HepG2 (cell line): Measurements from ENCODE around the gene HES1. TPM values are rescaled to one million over a fixed set of nuclear protein-coding genes. Genes with fewer than 3 reads are reported as not detected.

ENCODE experiments used
- DNMT1 ChIP-seq: sonication (generic); formaldehyde crosslinking; IDR thresholded peaks from 2 replicates; pipeline ENCODE4 v1.5.1; 2020; ENCODE audit warnings: mild to moderate bottlenecking, missing genetic modification reagents
- DR1 ChIP-seq: sonication (generic); formaldehyde crosslinking; IDR thresholded peaks from 2 replicates; pipeline ENCODE4 v1.8.0; 2021; ENCODE audit warnings: mild to moderate bottlenecking, missing genetic modification reagents, inconsistent platforms
- ELK4 ChIP-seq: sonication (generic); formaldehyde crosslinking; IDR thresholded peaks from 2 replicates; pipeline ENCODE4 v1.9.0; 2021; ENCODE audit warnings: missing genetic modification reagents, borderline replicate concordance
- FOXO4 ChIP-seq: sonication (generic); formaldehyde crosslinking; conservative IDR thresholded peaks from 2 replicates; pipeline ENCODE4 v1.8.1; 2023; ENCODE audit warnings: missing genetic modification reagents
- GTF3A ChIP-seq: sonication (generic); formaldehyde crosslinking; conservative IDR thresholded peaks from 2 replicates; pipeline ENCODE4 v1.4.0; 2020; ENCODE audit warnings: mild to moderate bottlenecking, missing genetic modification reagents
- IKZF5 ChIP-seq: IDR thresholded peaks from 2 replicates; pipeline ENCODE4 v1.6.1; 2018; ENCODE audit warnings: missing genetic modification reagents, mild to moderate bottlenecking, missing compliant biosample characterization
- KDM2A ChIP-seq: sonication (generic); formaldehyde crosslinking; IDR thresholded peaks from 2 replicates; pipeline ENCODE4 v1.4.0; 2020; ENCODE audit warnings: low read depth, missing genetic modification reagents, borderline replicate concordance
- MNT ChIP-seq: fragments of 450-650 bp; IDR thresholded peaks from 2 replicates; pipeline ENCODE4 v1.6.1; 2016
- PHF8 ChIP-seq: sonication (generic); formaldehyde crosslinking; IDR thresholded peaks from 2 replicates; pipeline ENCODE4 v1.5.0; 2020; ENCODE audit warnings: missing genetic modification reagents
- POLR2A ChIP-seq, 2 experiments: IDR thresholded peaks; 2 replicates each; pipeline ENCODE4 v1.6.1; 2011; ENCODE audit warnings: low read depth in 2 of 2, low read length in 2 of 2, mild to moderate bottlenecking in 1 of 2, moderate library complexity in 1 of 2; ENCODE audit not compliant: insufficient read depth in 1 of 2
- RERE ChIP-seq: IDR thresholded peaks from 2 replicates; pipeline ENCODE4 v1.6.1; 2016; ENCODE audit warnings: low read depth, missing genetic modification reagents, missing compliant biosample characterization
- SALL1 ChIP-seq: sonication (generic); formaldehyde crosslinking; IDR thresholded peaks from 2 replicates; pipeline ENCODE4 v1.8.0; 2022; ENCODE audit warnings: mild to moderate bottlenecking, missing genetic modification reagents
- TRIM22 ChIP-seq: fragments of 450-650 bp; IDR thresholded peaks from 2 replicates; pipeline ENCODE4 v1.6.1; 2017
- ZNF30 ChIP-seq: sonication (generic); formaldehyde crosslinking; IDR thresholded peaks from 2 replicates; pipeline ENCODE4 v1.5.0; 2020; ENCODE audit warnings: mild to moderate bottlenecking, missing genetic modification reagents
- ZNF329 ChIP-seq: sonication (generic); formaldehyde crosslinking; IDR thresholded peaks from 2 replicates; pipeline ENCODE4 v1.9.0; 2021; ENCODE audit warnings: low read depth, mild to moderate bottlenecking, missing genetic modification reagents
- ZNF44 ChIP-seq: sonication (generic); formaldehyde crosslinking; IDR thresholded peaks from 2 replicates; pipeline ENCODE4 v1.5.1; 2020; ENCODE audit warnings: mild to moderate bottlenecking, missing genetic modification reagents
- polyA plus RNA-seq, 8 experiments: library from polyadenylated mRNA; depleted of rRNA in 3 of 8; stranded (reverse) in 7 of 8; unstranded in 1 of 8; fragments of >200 nt; fragmentation: Illumina TruSeq in 4 of 8; extraction: Trizol in 4 of 8; gene quantifications; 2 replicates each; pipeline versions ENCODE4 v1.2.1 to v1.2.3, GENCODE V29; 2011 to 2016; ENCODE audit warnings: low read depth in 4 of 8, missing spikeins in 1 of 8, mixed read lengths in 1 of 8; ENCODE audit not compliant: insufficient read depth in 1 of 8
- total RNA-seq, 5 experiments: library from RNA; depleted of rRNA; stranded (reverse); fragments of >200 nt; fragmentation: Illumina TruSeq; extraction: Trizol; gene quantifications; 2 replicates each; pipeline ENCODE4 v1.2.3, GENCODE V29; 2016; ENCODE audit warnings: low read depth in 1 of 5

HES1 gene
- total and polyA plus RNA-seq, 2 of the 13 experiments (the other 11 are each of a cell fraction or from before 2014, with no cell fraction given), result 15.4 to 19.8 TPM

GRCh38 chr3:194112120-194113106 lies 23.5 kb upstream of the HES1 start (continued):
- 0 out of 2 replicates have a peak, but pooled peaks have one; percentile 44 for TF ChIP-seq RERE (CRISPR knock-in tag)
- TF ChIP-seq TRIM22, result no peak
- peak; percentile 67; the same call in 1 of the 2 replicates for TF ChIP-seq KDM2A (CRISPR knock-in tag)
- no peak for TF ChIP-seq ZNF329 (CRISPR knock-in tag)
- no peak for TF ChIP-seq ELK4 (CRISPR knock-in tag)
- peak; percentile 85 for TF ChIP-seq SALL1 (CRISPR knock-in tag)
- no peak for TF ChIP-seq GTF3A (CRISPR knock-in tag)
- TF ChIP-seq PHF8 (CRISPR knock-in tag), result no peak
- TF ChIP-seq POLR2A (IDR thresholded peaks at IDR 0.05; ENCODE audit: insufficient read depth in 1 of 2, low read depth in 2 of 2, low read length in 2 of 2), result no peak
- TF ChIP-seq ZNF30 (CRISPR knock-in tag), result no peak
- TF ChIP-seq DR1, result no peak
- no peak for TF ChIP-seq FOXO4 (CRISPR knock-in tag)
- TF ChIP-seq ZNF44 (CRISPR knock-in tag), result no peak
- TF ChIP-seq DNMT1, result no peak
- peak; percentile 80; the same call in 1 of the 2 replicates for TF ChIP-seq IKZF5 (CRISPR knock-in tag)
- peak; percentile 40; the same call in 1 of the 2 replicates for TF ChIP-seq MNT
